NOMO-1 (cell line): Measurements from ENCODE around the gene ADAMTS4.

Experiments used
- DNase-seq, 2 experiments: peaks; one replicate each; lab custom pipeline; 2025; ENCODE audit not compliant: unreplicated experiment in 2 of 2; lab: John Stamatoyannopoulos, UW

Gene ADAMTS4

GRCh38 chr1:161176468-161177111, 22.3 kb downstream of the ADAMTS4 start:
- DNase-seq, result no peak

- no peak for DNase-seq
Observed at GRCh38 chr1:161175771-161176453, 22.9 kb downstream of the ADAMTS4 start.

GRCh38 chr1:161174911-161175310, 23.9 kb downstream of the ADAMTS4 start:
- no peak for DNase-seq

- no peak for DNase-seq
Observed at GRCh38 chr1:161173711-161174110, 25.1 kb downstream of the ADAMTS4 start.

- no peak for DNase-seq
Observed at GRCh38 chr1:161172776-161173376, 26.0 kb downstream of the ADAMTS4 start.

- DNase-seq, result no peak
Observed at GRCh38 chr1:161172349-161172748, 26.5 kb downstream of the ADAMTS4 start.

- DNase-seq, result no peak
Observed at GRCh38 chr1:161171696-161172095, 27.2 kb downstream of the ADAMTS4 start.

- DNase-seq, result no peak
Observed at GRCh38 chr1:161171191-161171590, 27.7 kb downstream of the ADAMTS4 start.

GRCh38 chr1:161168906-161169305, 29.9 kb downstream of the ADAMTS4 start:
- no peak for DNase-seq

GRCh38 chr1:161166669-161167548, 31.9 kb downstream of the ADAMTS4 start:
- DNase-seq, result peak in 1 of 2 experiments; percentile 15

- DNase-seq, result peak; percentile 97 to 99
Observed at GRCh38 chr1:161165742-161166668, 32.8 kb downstream of the ADAMTS4 start, which contains the start of gene PPOX. Gene PPOX, plus strand, starts transcription at chr1:161166426. Its CDS starts 422 bp downstream, at chr1:161166848.

- DNase-seq, result no peak
Observed at GRCh38 chr1:161164901-161165610, 33.8 kb downstream of the ADAMTS4 start.

- no peak for DNase-seq
Observed at GRCh38 chr1:161163793-161164192, 35.1 kb downstream of the ADAMTS4 start.

GRCh38 chr1:161162806-161163205, 36.0 kb downstream of the ADAMTS4 start:
- DNase-seq, result no peak

GRCh38 chr1:161162052-161162451, 36.8 kb downstream of the ADAMTS4 start:
- no peak for DNase-seq

- DNase-seq, result no peak
Observed at GRCh38 chr1:161161652-161162051, 37.2 kb downstream of the ADAMTS4 start.

- no peak for DNase-seq
Observed at GRCh38 chr1:161160671-161161145, 38.1 kb downstream of the ADAMTS4 start.

GRCh38 chr1:161159913-161160243, 39.0 kb downstream of the ADAMTS4 start:
- no peak for DNase-seq
